Measurements from ENCODE around the gene PKDCC.

PKDCC gene

DNA sequence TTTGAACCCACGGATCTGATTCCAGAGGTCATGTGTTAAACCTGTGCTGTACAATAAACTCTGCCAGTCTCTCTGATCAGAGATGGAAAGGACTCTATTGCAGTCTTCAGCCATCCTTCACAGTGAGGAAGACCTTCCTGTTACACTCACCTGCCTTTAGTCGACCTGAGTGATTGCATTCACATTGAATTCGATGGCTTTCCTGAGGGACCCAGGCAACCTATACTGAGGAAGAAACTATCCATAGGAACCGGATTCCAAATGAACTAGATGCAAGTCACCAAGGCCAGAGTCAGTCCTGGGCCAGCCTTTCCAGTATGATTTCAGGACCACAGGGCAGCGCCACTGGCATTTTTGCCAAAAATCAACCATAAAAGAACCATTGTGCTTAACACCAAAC is 56.8 kb downstream of the PKDCC start:
- no peak overlapping the region for H3K4me3 ChIP-seq (ENCODE audit: low read length)
- TF ChIP-seq, protein P1, sequence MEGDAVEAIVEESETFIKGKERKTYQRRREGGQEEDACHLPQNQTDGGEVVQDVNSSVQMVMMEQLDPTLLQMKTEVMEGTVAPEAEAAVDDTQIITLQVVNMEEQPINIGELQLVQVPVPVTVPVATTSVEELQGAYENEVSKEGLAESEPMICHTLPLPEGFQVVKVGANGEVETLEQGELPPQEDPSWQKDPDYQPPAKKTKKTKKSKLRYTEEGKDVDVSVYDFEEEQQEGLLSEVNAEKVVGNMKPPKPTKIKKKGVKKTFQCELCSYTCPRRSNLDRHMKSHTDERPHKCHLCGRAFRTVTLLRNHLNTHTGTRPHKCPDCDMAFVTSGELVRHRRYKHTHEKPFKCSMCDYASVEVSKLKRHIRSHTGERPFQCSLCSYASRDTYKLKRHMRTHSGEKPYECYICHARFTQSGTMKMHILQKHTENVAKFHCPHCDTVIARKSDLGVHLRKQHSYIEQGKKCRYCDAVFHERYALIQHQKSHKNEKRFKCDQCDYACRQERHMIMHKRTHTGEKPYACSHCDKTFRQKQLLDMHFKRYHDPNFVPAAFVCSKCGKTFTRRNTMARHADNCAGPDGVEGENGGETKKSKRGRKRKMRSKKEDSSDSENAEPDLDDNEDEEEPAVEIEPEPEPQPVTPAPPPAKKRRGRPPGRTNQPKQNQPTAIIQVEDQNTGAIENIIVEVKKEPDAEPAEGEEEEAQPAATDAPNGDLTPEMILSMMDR (IDR thresholded peaks at IDR 0.05; ENCODE audit: insufficient read depth, low read depth, low read length, missing control alignments), result no peak
- no peak for DNase-seq (ENCODE audit: low read depth)

DNA sequence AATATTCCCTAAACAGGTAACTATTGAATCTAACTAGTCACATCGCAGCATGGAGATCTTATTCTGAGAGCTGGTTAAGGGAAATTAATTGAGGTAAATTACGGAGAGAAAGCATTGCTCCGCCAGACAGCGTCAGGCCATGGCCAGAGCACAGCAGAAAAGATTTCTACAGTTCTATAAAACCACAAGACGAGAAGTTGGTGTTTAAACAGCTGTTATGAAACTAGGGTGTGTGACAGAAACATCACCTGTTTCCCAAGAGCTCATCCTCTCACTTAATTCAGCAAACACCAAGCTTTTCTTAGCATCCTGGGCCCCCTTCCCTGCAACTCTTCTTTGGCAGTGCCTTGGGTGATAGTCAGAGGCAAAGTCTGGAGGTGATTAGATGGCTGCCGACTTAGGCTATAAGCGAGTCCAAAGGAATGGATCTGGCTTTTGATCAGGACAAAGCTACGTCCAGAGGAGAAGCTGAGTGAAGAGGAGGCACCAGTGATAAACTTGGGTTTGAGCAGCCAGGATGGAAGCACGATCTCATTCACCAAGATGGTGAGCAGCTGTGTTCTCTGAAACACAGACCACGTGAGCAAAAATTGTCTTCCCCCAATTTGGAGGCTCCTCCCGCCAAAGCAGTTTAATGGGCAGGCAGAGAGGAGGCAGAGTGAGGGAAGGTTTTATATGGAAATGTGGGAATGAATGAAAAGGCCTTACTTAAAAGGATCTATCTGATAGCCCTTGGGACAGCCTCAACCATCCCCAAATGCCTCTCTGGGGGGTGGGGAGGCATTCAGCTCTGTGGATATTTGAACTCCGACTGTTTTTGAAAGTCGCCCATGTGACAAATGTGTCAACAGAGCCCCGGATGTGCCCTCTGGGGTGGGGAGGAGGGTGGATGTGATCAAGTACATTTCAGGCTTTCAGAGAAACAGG is 57.8 kb downstream of the PKDCC start:
- no peak overlapping the region for H3K4me3 ChIP-seq (ENCODE audit: low read length)
- no peak for DNase-seq (ENCODE audit: low read depth)
- TF ChIP-seq, protein P1 (IDR thresholded peaks at IDR 0.05; ENCODE audit: insufficient read depth, low read depth, low read length, missing control alignments), result no peak

DNA sequence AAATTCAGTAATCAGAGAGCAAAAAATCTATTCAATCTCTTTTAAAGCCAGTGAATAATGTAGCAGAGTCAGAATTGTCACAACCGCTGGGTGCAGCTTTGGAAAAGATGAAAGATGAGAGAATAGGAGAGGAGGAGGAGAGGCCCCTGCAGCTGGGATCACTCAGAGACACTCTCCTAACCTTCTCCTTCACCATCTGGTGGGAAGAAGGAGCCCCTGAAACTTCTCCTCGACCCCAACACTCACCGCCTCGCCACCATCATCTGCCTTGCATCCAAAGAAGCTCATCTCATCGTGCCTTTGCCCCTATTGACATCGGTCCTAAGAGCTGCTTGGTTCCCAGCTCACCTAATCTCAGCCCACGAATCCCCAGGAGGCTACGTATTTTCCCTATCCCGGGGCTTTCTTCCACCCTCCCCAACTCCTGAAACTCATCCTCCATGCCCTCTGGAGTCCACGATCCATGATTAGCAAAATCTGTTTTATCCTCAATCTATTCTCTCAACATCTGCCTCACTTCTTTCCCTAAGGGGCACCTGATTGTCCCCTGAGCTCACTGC is 58.5 kb downstream of the PKDCC start:
- no peak overlapping the region for H3K4me3 ChIP-seq (ENCODE audit: low read length)
- DNase-seq (ENCODE audit: low read depth), result no peak
- TF ChIP-seq, protein P1 (IDR thresholded peaks at IDR 0.05; ENCODE audit: insufficient read depth, low read depth, low read length, missing control alignments), result no peak

DNA sequence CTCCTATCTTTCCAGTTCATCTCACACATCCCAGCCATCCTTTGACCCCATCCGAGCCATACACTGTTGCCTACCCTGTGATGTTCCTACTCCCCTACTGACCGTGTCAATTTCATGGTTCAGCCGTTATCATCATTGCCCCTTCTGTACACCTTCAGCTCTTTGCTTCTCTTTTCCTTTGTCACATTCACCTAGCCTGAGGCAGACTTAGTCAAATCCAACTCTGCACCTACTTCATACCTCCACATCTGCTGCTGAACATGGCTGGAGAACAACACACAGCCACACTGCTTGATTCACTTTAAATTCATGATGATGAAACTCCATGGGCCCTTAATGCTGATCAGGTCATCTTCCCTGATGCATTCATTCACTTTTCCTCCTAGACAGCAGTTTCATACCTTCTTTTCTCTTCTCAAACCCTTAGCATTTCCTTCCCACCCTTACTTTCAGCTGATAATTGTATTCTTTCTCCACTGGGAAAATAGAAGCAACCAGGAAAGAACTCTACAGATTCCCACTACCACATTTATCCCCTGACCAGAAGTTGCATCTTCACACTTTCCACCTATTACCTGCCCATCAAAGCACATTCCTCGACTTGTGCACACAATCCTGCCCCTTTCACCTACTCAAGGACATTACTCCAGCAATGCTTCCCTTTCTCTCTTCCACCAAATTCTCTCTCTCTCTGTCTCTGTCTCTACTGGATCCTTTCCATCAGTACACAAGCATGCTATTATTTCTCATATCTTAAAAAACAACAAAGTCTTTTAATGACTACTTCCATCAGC is 59.6 kb downstream of the PKDCC start:
- DNase-seq (ENCODE audit: low read depth), result no peak

More for the DNA sequence above, 59.6 kb downstream of the PKDCC start:
- TF ChIP-seq, protein P1 (IDR thresholded peaks at IDR 0.05; ENCODE audit: insufficient read depth, low read depth, low read length, missing control alignments), result no peak
- no peak overlapping the region for H3K4me3 ChIP-seq (ENCODE audit: low read length)
